ENCODE results near the gene GRM5. TPM values are rescaled to one million over a fixed set of nuclear protein-coding genes. Genes with fewer than 3 reads are reported as not detected.
"Not testable (repeated sequence)": the region's sequence is repeated elsewhere in the genome, so short reads cannot be mapped to it uniquely, and the experiment has no call there.

Gene GRM5
- total and polyA plus RNA-seq, 2 donors, result 0.01 to 0.53 TPM

DNA sequence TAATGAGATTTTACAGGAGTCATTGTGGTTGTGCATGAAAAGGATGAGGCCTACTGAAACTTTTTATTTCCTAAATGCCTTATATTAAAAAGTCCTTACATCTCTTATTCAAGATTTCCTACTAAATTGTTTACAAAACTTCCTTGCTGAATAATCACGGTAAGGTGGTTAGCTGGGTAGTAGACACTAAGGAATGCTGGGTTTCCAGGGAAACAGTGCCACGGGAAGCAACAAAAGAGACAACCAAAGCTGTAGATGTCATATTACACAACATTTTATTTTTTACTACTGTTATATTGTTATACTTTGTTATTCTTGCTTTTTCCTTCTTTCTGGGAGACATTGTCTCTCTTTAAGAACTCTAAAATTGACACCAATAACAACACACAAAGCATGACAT lies 36.1 kb downstream of the GRM5 start:
- H3K4me3 ChIP-seq (ENCODE audit: low read depth, low read length); H3K27ac ChIP-seq (ENCODE audit: low read depth); H3K36me3 ChIP-seq (ENCODE audit: insufficient read depth); DNase-seq (ENCODE audit: extremely low spot score); H3K4me1 ChIP-seq (ENCODE audit: insufficient read depth): not testable (repeated sequence)
- WGBS, result 72% methylated on average over 2 of the region's 2 CpGs

DNA sequence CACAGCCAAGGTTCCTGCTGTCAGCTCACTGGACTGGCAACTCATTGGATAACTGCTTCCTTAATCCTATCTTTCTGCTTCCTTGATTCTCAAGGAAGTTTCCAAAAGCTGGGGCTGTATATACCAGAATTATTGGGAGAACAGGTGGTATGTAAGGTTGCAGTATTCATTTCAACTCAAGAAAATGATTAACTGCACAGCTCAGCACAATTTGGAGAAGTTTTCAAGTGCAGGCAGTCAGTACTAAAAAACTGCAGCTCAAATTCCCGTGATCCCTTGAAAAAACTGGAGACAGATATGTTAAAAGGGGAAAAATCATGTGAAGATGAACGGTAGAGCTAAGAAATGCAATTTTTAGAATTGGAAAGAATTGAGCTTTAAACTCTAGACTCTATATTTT lies 44.4 kb downstream of the GRM5 start:
- H3K4me1 ChIP-seq (ENCODE audit: insufficient read depth), result no peaks in the 10 kb centered on the region

DNA sequence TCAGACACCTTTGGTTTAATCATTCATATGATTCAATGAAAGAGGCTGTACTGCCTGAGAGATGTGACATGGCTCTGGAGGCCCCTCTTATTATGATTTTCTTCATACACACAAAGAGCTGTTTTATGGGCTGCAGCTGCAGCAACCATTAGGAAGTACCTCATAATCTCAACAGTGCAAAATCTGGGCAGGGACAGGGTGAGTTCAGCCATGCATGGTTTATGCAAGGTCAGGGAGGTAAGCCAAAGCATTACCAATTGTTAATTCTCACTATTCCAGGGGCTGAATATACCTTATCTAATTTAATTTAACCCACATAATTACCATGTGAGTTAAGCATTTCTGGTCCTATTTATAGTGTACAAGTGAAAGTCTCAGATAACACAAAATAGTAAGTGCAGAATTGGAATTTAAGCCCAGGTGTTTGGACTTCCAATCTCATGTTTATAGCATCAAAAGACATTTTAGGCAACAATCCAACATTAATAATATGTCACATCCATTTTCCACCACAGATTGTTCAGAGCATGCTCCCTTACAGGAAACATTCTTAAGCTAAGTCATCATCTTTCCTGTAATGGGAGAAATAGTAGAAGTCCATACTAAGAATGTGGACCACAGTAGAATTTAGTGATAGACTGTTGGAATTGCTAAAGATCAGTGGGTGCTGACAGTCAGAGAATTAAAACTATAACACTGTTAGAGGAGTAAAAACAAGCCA lies 45.8 kb downstream of the GRM5 start:
- H3K36me3 ChIP-seq (ENCODE audit: insufficient read depth); H3K4me3 ChIP-seq (ENCODE audit: low read depth, low read length); H3K4me1 ChIP-seq (ENCODE audit: insufficient read depth); H3K27ac ChIP-seq (ENCODE audit: low read depth); DNase-seq (ENCODE audit: extremely low spot score): not testable (repeated sequence)

More for the DNA sequence above, 44.4 kb downstream of the GRM5 start:
- H3K4me3 ChIP-seq (ENCODE audit: low read depth, low read length), result no peak overlapping the region
- no peak overlapping the region for H3K27ac ChIP-seq (ENCODE audit: low read depth)
- no peaks in the 10 kb centered on the region for H3K36me3 ChIP-seq (ENCODE audit: insufficient read depth)
- WGBS, result 70% methylated on average over 2 of the region's 2 CpGs
- no peak for DNase-seq (ENCODE audit: extremely low spot score)

DNA sequence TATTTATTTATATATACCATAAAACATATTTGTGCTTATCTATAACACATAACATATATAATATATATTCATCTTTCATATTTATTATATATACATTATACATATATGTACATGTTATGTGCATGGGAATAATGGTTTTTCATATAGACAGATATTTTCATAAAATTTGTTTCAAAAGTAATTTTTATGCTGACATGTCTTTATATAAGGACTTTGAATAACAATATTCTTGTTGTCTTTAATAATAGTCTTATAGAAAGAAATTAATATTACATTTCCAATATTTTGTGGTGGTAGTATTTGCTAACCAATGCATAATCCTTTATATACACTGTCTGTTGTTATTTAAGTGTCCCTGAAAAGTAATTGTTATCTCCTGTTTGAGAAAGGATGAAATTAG lies 49.6 kb downstream of the GRM5 start:
- H3K36me3 ChIP-seq (ENCODE audit: insufficient read depth), result no peaks in the 10 kb centered on the region
- H3K4me1 ChIP-seq (ENCODE audit: insufficient read depth), result no peaks in the 10 kb centered on the region
- no peak overlapping the region for H3K4me3 ChIP-seq (ENCODE audit: low read depth, low read length)
- DNase-seq (ENCODE audit: extremely low spot score), result no peak
- no peak overlapping the region for H3K27ac ChIP-seq (ENCODE audit: low read depth)

DNA sequence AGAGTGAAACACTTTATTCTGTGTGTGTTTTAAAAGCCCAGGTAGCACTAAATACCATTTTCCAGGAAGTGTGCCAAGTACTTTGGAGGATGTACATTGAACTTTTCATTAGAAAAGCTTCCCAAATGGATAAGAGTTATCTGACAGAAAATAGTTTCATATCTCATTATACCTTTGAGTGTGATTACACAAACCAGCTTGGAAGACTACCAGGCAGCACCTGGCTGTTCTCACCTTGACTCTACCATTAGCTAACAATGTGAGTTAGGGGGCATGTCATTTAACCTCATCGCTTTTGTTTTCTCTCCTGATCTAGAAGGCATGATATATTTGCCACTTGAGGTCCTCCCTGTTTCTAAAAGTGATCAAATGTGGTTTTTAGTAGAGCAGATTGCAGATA lies 50.2 kb downstream of the GRM5 start:
- H3K36me3 ChIP-seq (ENCODE audit: insufficient read depth), result no peaks in the 10 kb centered on the region
- no peak overlapping the region for H3K27ac ChIP-seq (ENCODE audit: low read depth)
- no peak overlapping the region for H3K4me3 ChIP-seq (ENCODE audit: low read depth, low read length)
- 1% methylated on average over 1 of the region's 1 CpG for WGBS
- H3K4me1 ChIP-seq (ENCODE audit: insufficient read depth), result no peaks in the 10 kb centered on the region
- no peak for DNase-seq (ENCODE audit: extremely low spot score)

DNA sequence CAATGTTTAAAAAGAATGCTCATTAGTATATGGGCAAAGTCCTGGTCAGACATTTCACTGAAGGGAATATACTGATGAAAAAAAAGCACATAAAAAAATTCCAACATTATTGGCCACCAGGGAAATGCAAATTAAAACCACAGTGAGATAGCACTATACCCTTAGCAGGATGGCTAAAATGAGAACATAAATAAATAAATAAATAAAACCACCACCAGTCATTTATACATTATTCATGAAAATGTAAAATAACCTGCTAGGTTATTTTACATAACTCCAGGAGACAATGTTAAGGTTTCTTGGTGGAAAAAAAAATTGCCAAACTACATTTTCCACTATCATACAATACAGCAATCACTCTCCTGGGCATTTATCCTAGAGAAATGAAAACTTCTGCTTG lies 64.9 kb downstream of the GRM5 start:
- H3K4me3 ChIP-seq (ENCODE audit: low read depth, low read length); DNase-seq (ENCODE audit: extremely low spot score); H3K36me3 ChIP-seq (ENCODE audit: insufficient read depth); H3K4me1 ChIP-seq (ENCODE audit: insufficient read depth); H3K27ac ChIP-seq (ENCODE audit: low read depth): not testable (repeated sequence)

DNA sequence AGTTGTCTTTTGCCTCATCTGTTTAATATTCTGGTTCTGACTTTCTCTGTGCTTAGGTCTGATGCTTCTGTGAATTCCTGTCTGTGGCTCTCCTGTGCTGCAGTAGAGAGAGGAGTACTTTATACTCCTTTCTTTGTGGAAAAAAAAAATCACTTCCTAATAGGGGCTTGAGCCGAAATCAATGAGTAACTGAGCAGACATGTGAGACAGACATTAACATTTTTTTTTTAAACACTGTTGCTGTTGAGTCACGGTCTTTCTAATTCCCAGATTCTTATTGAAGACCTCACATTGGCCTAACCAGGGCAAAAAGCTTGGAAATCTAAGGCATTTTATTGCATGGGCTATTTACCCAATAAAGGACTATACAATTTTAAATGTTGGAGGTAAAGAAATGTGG lies 86.1 kb downstream of the GRM5 start:
- Histone ChIP-seq H3K4me3 (ENCODE audit: low read depth, low read length) (no peak overlapping the region), H3K27ac (ENCODE audit: low read depth) (no peak overlapping the region), H3K36me3 (ENCODE audit: insufficient read depth) (no peaks in the 10 kb centered on the region), H3K4me1 (ENCODE audit: insufficient read depth) (no peaks in the 10 kb centered on the region)
- no peak for DNase-seq (ENCODE audit: extremely low spot score)
- 52% methylated on average over 2 of the region's 2 CpGs for WGBS

DNA sequence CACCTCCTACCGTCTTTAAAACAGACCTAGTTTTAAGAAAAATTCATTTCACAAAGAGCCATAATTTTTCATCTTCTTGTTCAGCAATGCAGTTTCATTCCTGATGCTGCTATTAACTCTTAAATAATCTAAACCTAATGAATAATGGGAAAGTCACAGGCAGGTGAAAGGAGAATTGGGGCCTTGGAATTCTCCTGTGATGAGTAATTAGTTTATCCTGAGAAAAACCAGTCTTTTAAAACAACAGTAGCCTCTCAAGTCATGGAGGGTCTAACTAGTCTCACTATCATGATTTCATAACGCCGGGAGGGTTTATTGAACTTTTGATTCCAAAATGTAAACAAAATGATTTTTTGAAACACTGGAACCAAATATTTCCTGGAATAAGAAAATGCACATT lies 86.8 kb downstream of the GRM5 start:
- not testable (repeated sequence) for H3K36me3 ChIP-seq (ENCODE audit: insufficient read depth); H3K4me3 ChIP-seq (ENCODE audit: low read depth, low read length); DNase-seq (ENCODE audit: extremely low spot score); H3K27ac ChIP-seq (ENCODE audit: low read depth); H3K4me1 ChIP-seq (ENCODE audit: insufficient read depth)
- WGBS, result 65% methylated on average over 3 of the region's 3 CpGs

DNA sequence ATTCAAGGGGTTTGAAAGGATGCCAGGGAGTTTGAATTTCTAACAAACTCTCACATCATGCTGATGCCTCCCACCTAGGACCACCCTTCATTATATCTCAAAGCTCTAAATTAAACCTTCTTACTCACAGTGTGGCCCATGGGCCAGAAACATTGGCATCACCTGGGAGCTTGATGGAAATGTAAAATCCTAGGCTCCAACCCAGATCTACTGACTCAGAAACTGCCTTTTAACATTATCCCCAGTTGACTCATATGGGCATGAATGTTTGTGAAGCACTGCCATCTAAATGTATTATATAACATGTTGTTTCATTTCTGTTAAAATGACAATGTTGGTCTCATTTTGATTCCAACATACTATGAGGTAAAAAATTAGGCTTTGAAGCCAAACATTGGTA lies 90.3 kb downstream of the GRM5 start:
- not testable (repeated sequence) for H3K36me3 ChIP-seq (ENCODE audit: insufficient read depth); H3K4me3 ChIP-seq (ENCODE audit: low read depth, low read length); DNase-seq (ENCODE audit: extremely low spot score); H3K4me1 ChIP-seq (ENCODE audit: insufficient read depth); H3K27ac ChIP-seq (ENCODE audit: low read depth)

DNA sequence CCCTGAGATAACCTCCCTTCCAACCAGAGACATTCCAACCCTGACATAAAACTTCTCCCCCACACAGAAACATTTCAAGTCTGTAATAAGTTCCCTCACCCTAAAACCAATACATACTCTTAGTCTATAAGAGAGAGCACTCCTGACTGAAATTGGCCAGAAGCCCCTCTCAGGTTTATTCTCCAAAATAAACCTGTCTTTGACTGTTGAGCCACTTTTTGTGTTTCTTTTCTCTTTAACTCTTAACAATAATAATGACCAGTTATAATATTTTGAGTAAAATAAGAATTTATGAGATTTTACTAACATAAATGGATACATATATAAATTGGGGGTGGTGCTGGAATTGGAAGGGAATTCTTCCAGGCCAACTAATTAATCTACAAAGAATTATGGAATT lies 93.6 kb downstream of the GRM5 start:
- Histone ChIP-seq H3K4me3 (ENCODE audit: low read depth, low read length) (no peak overlapping the region), H3K27ac (ENCODE audit: low read depth) (no peak overlapping the region), H3K36me3 (ENCODE audit: insufficient read depth) (no peaks in the 10 kb centered on the region), H3K4me1 (ENCODE audit: insufficient read depth) (no peaks in the 10 kb centered on the region)
- no peak for DNase-seq (ENCODE audit: extremely low spot score)

DNA sequence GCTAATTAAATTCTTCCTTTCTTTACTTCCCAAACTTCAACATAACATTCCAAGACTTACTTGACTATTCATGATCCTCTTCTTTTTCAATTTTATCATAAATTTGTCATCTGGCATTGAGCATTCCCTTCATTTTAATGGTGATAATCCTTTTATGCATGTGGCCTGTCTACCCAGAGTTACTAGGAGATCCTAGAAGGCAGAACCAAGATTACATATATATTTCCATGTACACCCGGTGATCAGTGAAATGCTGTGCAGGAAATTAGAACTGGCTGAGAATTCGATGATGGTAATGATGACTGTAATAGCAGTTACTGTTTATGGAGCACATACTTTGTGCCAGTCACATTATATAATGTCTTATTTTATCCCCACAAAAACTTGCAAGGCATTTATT lies 104.2 kb downstream of the GRM5 start:
- WGBS, result 84% methylated on average over 2 of the region's 2 CpGs
- not testable (repeated sequence) for H3K4me3 ChIP-seq (ENCODE audit: low read depth, low read length); H3K27ac ChIP-seq (ENCODE audit: low read depth); H3K4me1 ChIP-seq (ENCODE audit: insufficient read depth); H3K36me3 ChIP-seq (ENCODE audit: insufficient read depth); DNase-seq (ENCODE audit: extremely low spot score)

DNA sequence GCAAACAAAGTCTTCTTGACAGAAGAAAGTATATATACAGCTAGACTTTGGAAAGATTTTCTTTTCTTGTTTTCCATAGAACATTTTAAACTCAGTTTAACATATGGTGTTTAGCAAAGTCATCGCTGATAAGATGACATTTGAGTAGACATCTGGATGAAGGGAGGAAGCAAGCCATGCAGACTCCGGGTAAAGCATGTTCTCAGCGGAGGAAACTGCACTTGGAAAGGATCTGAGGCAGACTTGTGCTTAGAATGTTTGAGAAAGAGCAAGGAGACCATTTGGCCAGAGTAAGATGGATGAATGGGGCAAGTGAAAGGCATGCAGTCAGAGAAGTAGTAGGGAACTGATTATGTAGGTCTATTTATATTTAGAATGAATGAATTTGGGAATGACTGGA lies 105.9 kb downstream of the GRM5 start:
- not testable (repeated sequence) for H3K36me3 ChIP-seq (ENCODE audit: insufficient read depth); H3K4me1 ChIP-seq (ENCODE audit: insufficient read depth); H3K27ac ChIP-seq (ENCODE audit: low read depth); DNase-seq (ENCODE audit: extremely low spot score); H3K4me3 ChIP-seq (ENCODE audit: low read depth, low read length)
- 18% methylated on average over 3 of the region's 3 CpGs for WGBS

DNA sequence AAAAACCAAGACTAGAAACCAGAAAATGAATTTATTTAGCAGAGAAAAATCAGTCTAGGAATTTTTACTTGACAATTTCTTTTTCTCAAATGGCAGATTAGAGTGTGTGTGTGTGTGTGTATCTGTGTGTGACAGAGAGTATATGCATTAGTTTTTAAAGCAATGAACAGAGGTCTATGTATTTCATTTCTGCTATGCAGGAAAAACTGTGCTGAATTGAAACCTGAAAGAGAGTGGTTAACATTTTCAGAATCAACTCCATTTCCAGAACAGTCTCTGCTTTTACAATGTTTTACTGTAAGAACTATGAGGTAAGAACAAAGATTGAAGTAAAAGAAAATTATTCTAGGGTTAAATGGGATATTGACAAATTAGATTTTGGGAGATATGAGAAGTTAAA lies 114.8 kb downstream of the GRM5 start:
- H3K4me1 ChIP-seq (ENCODE audit: insufficient read depth), result no peaks in the 10 kb centered on the region
- no peaks in the 10 kb centered on the region for H3K36me3 ChIP-seq (ENCODE audit: insufficient read depth)
- no peak overlapping the region for H3K4me3 ChIP-seq (ENCODE audit: low read depth, low read length)
- no peak for DNase-seq (ENCODE audit: extremely low spot score)
- no peak overlapping the region for H3K27ac ChIP-seq (ENCODE audit: low read depth)

DNA sequence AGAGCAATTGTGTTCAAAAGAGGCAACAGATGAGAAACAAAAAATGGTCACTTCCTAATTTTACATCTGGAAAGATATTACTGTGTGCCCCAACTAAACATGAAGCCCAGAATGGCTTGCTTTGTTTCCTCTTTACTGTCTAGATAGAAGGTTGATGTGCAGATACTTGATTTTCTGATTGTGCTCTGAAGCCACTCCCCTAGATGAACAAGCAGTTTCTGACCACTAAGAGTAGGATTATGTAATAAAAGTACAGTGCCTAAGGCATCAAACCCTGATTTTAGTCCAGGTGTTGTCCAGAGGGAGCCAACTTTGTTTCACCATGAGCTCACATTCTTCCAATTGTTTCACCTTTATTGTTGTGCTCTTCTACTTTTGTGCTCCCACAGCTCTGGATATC lies 116.9 kb downstream of the GRM5 start:
- DNase-seq (ENCODE audit: extremely low spot score); H3K36me3 ChIP-seq (ENCODE audit: insufficient read depth); H3K4me3 ChIP-seq (ENCODE audit: low read depth, low read length); H3K4me1 ChIP-seq (ENCODE audit: insufficient read depth); H3K27ac ChIP-seq (ENCODE audit: low read depth): not testable (repeated sequence)

DNA sequence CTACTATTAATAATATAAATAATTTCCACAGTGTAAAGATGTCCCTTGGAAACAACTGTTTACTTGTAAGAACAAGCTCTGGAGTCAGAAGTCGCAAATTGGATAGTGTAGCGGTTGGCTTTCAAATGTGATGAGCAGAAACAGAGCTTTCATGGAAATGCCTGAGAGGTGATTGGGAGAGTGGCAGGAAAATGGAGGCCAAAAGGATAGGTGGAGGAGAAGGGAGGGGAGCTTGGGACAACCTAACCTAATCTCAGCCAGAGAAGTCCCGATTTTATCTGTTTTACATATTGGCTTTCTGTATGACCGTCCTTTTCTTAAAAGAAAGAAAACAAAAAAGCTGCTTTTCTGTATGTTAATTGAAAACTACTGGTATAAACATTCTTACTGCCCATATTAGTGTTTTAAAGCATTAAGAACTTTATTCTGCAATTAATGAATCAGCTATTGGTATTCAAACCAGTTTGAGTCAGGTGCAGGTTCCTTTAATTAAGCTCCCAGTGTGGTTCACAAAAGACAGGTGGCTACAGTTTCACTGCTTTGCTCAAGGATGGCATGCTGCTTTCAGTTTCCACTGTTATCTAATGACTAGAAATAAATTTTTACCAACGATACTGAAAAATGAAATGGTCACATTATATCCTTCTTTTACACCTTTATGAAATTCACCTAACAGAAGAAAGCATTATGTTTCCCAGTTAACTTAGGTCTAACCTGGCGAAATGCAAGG lies 117.8 kb downstream of the GRM5 start:
- not testable (repeated sequence) for DNase-seq (ENCODE audit: extremely low spot score)
- WGBS, result 84% methylated on average over 6 of the region's 6 CpGs

More for the DNA sequence above, 117.8 kb downstream of the GRM5 start:
- not testable (repeated sequence) for H3K36me3 ChIP-seq (ENCODE audit: insufficient read depth); H3K27ac ChIP-seq (ENCODE audit: low read depth); H3K4me3 ChIP-seq (ENCODE audit: low read depth, low read length); H3K4me1 ChIP-seq (ENCODE audit: insufficient read depth)
